Body of pancreas (tissue), 4 donors: ENCODE results near the gene PDE2A. TPM values are rescaled to one million over a fixed set of nuclear protein-coding genes. Genes with fewer than 3 reads are reported as not detected.

Experiments used
- ATAC-seq: fragments of 150-250 bp; one replicate; pipeline ENCODE4 v1.9.1; 2016
- DNase-seq, 4 donors: peaks; one replicate each; pipeline ENCODE4 v3.0.0-alpha.2; 2019
- H3K27ac ChIP-seq, 4 donors: fragments of 200-600 bp; sonication (generic); 1 replicate in 3 of 4; 2 replicates in 1 of 4; pipeline versions ENCODE4 v1.5.1 to v1.6.1; 2016 to 2019; ENCODE audit warnings: mild to moderate bottlenecking in 1 of 4, mixed read lengths in 1 of 4, moderate library complexity in 1 of 4
- H3K27me3 ChIP-seq, 2 donors: fragments of 200-600 bp; sonication (generic); one replicate each; pipeline ENCODE4 v1.6.0; 2016; ENCODE audit warnings: mild to moderate bottlenecking in 1 of 2
- H3K36me3 ChIP-seq, 2 donors: fragments of 200-600 bp; sonication (generic); replicated peaks in 1 of 2; 2 replicates each; pipeline ENCODE4 v1.5.1; 2016; ENCODE audit warnings: low read depth in 2 of 2; ENCODE audit not compliant: insufficient read depth in 1 of 2
- H3K4me1 ChIP-seq: fragments of 200-600 bp; sonication (generic); one replicate; pipeline ENCODE4 v1.6.0; 2016
- H3K4me3 ChIP-seq, 2 donors: fragments of 200-600 bp; sonication (generic); 1 replicate in 1 of 2; 2 replicates in 1 of 2; pipeline ENCODE4 v1.5.1; 2016 to 2019
- H3K9me3 ChIP-seq, 3 donors: fragments of 200-600 bp; sonication (generic); 1 replicate in 2 of 3; 2 replicates in 1 of 3; pipeline ENCODE4 v1.5.1; 2016
- CTCF ChIP-seq, 7 experiments: fragments of 450-650 bp in 4 of 7; fragments of 200-600 bp in 3 of 7; sonication (generic) in 3 of 7; IDR thresholded peaks; one replicate each; pipeline ENCODE4 v1.5.1; 2016 to 2019; ENCODE audit warnings: antibody characterized with exemption in 7 of 7
- POLR2A ChIP-seq, 3 donors: fragments of 450-650 bp; IDR thresholded peaks; one replicate each; pipeline ENCODE4 v1.6.1; 2016; ENCODE audit warnings: antibody characterized with exemption in 3 of 3, mild to moderate bottlenecking in 2 of 3
- WGBS, 2 donors: methylation state at CpG; one replicate each; pipeline ENCODE4 v1.1.5; 2017; 5-methylcytosine and 5-hydroxymethylcytosine counted together
- intact Hi-C: fragments of 100-400 bp; cut with DNase I; formaldehyde crosslinking; loops from one replicate; pipeline ENCODE4 v1.15.1; 2023
- total RNA-seq, 2 donors: library from RNA; depleted of rRNA; stranded (reverse); fragments of >200 nt; gene quantifications; one replicate each; pipeline ENCODE4 v1.1.0, GENCODE V29; 2016

The PDE2A gene
- total RNA-seq, 2 donors from 2014 or later, result 7.0 to 29.3 TPM

- Histone ChIP-seq H3K4me3 (no peak overlapping the region), H3K27me3 (no peaks in the 10 kb centered on the region), H3K27ac (no peak overlapping the region), H3K36me3 (no peaks in the 10 kb centered on the region), H3K4me1 (peaks cover 69% of the 10 kb centered on the region), H3K9me3 (no peaks in the 10 kb centered on the region)
- intact Hi-C loops, result no loop called here
- DNase-seq (peak in 1 of 4 donors; percentile 32), ATAC-seq (no peak)
- WGBS, 2 donors, result 77 to 84% methylated on average over 6 to 9 of the region's 9 CpGs
- TF ChIP-seq CTCF (IDR thresholded peaks at IDR 0.05), result no peak
- no peak for TF ChIP-seq POLR2A (IDR thresholded peaks at IDR 0.05)
These were observed 43.9 kb upstream of the PDE2A start for GRCh38 chr11:72718101-72718501.

DNA sequence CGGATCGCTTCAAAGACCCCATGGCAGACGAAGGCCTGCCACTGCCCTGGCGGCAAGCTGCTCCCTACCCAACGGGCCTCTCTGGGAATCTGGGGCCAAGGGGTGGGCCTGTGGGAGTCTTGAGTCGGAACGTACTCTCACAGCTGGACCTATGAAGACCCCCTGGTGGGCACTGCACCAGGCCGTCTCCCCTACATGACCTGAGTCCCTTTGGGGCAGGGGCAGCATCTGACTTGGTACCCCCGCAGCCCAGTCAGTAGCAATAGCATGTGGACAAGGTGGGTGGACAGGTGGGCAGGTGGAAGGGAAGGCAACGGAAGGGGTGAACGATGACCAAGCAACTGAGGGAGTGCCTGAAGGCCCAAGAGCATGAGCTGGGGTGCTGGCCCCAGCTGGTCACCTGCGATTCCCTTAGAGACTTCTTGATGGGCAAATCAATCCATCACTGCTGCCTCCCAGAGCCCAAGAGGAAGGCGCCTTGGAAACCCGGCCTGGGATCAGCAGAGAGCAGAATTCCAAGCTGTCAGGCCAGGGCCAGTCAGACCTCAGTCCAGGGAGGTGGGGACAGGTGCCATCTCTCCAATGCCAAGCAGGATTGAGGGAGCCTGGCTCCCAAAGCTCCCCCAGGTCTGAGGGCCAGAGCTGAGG lies 42.7 kb upstream of the PDE2A start:
- TF ChIP-seq POLR2A (IDR thresholded peaks at IDR 0.05) (no peak), CTCF (IDR thresholded peaks at IDR 0.05) (no peak)
- ATAC-seq, result no peak
- Histone ChIP-seq H3K36me3 (no peaks in the 10 kb centered on the region), H3K27ac (no peak overlapping the region), H3K4me1 (peaks cover 65% of the 10 kb centered on the region), H3K27me3 (no peaks in the 10 kb centered on the region), H3K4me3 (no peak overlapping the region), H3K9me3 (no peaks in the 10 kb centered on the region)
- DNase-seq, result no peak
- WGBS, 2 donors, result 73 to 87% methylated on average over 7 to 14 of the region's 14 CpGs
- intact Hi-C loops, result no loop called here

GRCh38 chr11:72716290-72716689 lies 42.1 kb upstream of the PDE2A start:
- H3K4me3 ChIP-seq, result no peak overlapping the region
- no peak overlapping the region for H3K27ac ChIP-seq
- TF ChIP-seq POLR2A (IDR thresholded peaks at IDR 0.05), result no peak
- TF ChIP-seq CTCF (IDR thresholded peaks at IDR 0.05), result no peak
- no peaks in the 10 kb centered on the region for H3K27me3 ChIP-seq
- DNase-seq (peak in 1 of 4 donors; percentile 44), ATAC-seq (no peak)
- WGBS, 2 donors, result 36 to 47% methylated on average over 5 to 7 of the region's 7 CpGs
- H3K36me3 ChIP-seq, result peaks cover 0 to under 1% of the 10 kb centered on the region in 2 donors
- H3K4me1 ChIP-seq, result peaks cover 60% of the 10 kb centered on the region
- intact Hi-C loops, result no loop called here
- no peaks in the 10 kb centered on the region for H3K9me3 ChIP-seq

DNA sequence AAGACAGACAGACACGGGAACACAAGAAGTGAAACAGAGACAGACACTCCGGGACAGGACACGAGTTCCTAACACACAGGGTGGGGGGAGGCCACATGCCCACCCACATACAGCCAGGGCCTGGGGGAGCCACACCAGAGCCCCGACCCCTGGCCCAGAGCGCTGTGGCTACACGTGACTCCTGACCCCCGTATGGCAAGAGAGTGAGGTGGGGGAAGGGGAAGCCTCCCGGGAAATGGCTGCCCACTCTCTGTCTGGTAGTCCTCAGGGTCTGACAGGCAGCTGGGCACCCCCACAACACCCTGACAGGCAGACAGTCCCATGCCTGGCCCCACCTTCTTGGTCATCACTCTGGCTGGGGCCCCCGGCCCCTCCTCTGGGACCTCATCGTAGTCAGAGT lies 38.6 kb upstream of the PDE2A start:
- no peaks in the 10 kb centered on the region for H3K9me3 ChIP-seq
- WGBS, 2 donors, result 83 to 87% methylated on average over 8 to 10 of the region's 10 CpGs

More for the DNA sequence above, 38.6 kb upstream of the PDE2A start:
- Histone ChIP-seq H3K4me1 (peaks cover 25% of the 10 kb centered on the region), H3K27ac (no peak overlapping the region), H3K27me3 (no peaks in the 10 kb centered on the region), H3K36me3 (peaks cover 0 to 15% of the 10 kb centered on the region in 2 donors), H3K4me3 (no peak overlapping the region)
- TF ChIP-seq POLR2A (IDR thresholded peaks at IDR 0.05) (no peak), CTCF (IDR thresholded peaks at IDR 0.05) (no peak)
- ATAC-seq (no peak), DNase-seq (no peak)
- intact Hi-C loops, result no loop called here
